Right lobe of liver (tissue), 6 donors: ENCODE results near the gene RNF223. TPM values are rescaled to one million over a fixed set of nuclear protein-coding genes. Genes with fewer than 3 reads are reported as not detected.
"Not testable (repeated sequence)": the region's sequence is repeated elsewhere in the genome, so short reads cannot be mapped to it uniquely, and the experiment has no call there.

Experiments used
- ATAC-seq, 4 donors: fragments of 200-7000 bp; cut with Tn5 transposase; one replicate each; pipeline ENCODE4 v1.9.1; 2020; ENCODE audit warnings: mild to moderate bottlenecking in 4 of 4, moderate library complexity in 4 of 4
- DNase-seq, 3 donors: peaks; one replicate each; pipeline ENCODE4 v3.0.0-alpha.2; 2020
- H3K27ac ChIP-seq, 3 donors: fragments of 200-600 bp; one replicate each; pipeline ENCODE4 v1.8.0; 2022
- H3K27me3 ChIP-seq, 2 donors: fragments of 200-600 bp; one replicate each; pipeline ENCODE4 v1.8.0; 2022
- H3K36me3 ChIP-seq, 4 donors: fragments of 200-600 bp; sonication (generic) in 1 of 4; one replicate each; pipeline versions ENCODE4 v1.5.1 to v1.8.0; 2017 to 2022; ENCODE audit warnings: control low read depth in 1 of 4
- H3K4me1 ChIP-seq, 4 donors: fragments of 200-600 bp; sonication (generic) in 1 of 4; one replicate each; pipeline versions ENCODE4 v1.5.1 to v1.8.0; 2017 to 2022; ENCODE audit warnings: control low read depth in 1 of 4
- H3K4me3 ChIP-seq, 3 donors: fragments of 200-600 bp; one replicate each; pipeline ENCODE4 v1.8.0; 2022
- H3K9me3 ChIP-seq, 4 donors: fragments of 200-600 bp; sonication (generic) in 1 of 4; one replicate each; pipeline versions ENCODE4 v1.5.1 to v1.8.0; 2017 to 2022; ENCODE audit warnings: control low read depth in 1 of 4
- CTCF ChIP-seq, 4 donors: fragments of 200-600 bp in 3 of 4; fragments of 450-650 bp in 1 of 4; IDR thresholded peaks; one replicate each; pipeline versions ENCODE4 v1.5.1 to v1.8.0; 2016 to 2022; ENCODE audit warnings: antibody characterized with exemption in 4 of 4, mild to moderate bottlenecking in 2 of 4
- POLR2A ChIP-seq: fragments of 450-650 bp; IDR thresholded peaks from one replicate; pipeline ENCODE4 v1.6.1; 2017; ENCODE audit warnings: antibody characterized with exemption, mild to moderate bottlenecking
- WGBS: methylation state at CpG from one replicate; pipeline ENCODE4 v1.1.6; 2018; ENCODE audit warnings: low coverage, low lambda C conversion rate; ENCODE audit not compliant: insufficient coverage; ENCODE audit errors: missing lambda C conversion rate; 5-methylcytosine and 5-hydroxymethylcytosine counted together
- intact Hi-C, 2 donors: fragments of 100-400 bp; cut with DNase I; formaldehyde crosslinking; loops; one replicate each; pipeline versions ENCODE4 v1.11.2 to v1.14.1; 2022
- total RNA-seq, 6 experiments: library from RNA; depleted of rRNA in 2 of 6; stranded (reverse); fragments of >200 nt in 2 of 6; fragmentation: NEBNext Ultra II Directional in 3 of 6; extraction: Animal tissue kit (Norgen Biotek cat#: 25700) in 3 of 6; gene quantifications; one replicate each; pipeline versions ENCODE4 v1.1.0 to v1.2.4, GENCODE V29; 2016 to 2023
- donor health status: DM: no; HTN: yes; CAD: no.
- donor health status: DM: no; HTN: no; CAD: no.
- donor health status: DM: no; HTN: no; CAD: no.
- donor health status: DM: no; HTN: yes; CAD: no.
- donor health status: DM: no; HTN: yes; CAD: no.

RNF223 gene
- total RNA-seq, 6 experiments from 2014 or later, result not detected

DNA sequence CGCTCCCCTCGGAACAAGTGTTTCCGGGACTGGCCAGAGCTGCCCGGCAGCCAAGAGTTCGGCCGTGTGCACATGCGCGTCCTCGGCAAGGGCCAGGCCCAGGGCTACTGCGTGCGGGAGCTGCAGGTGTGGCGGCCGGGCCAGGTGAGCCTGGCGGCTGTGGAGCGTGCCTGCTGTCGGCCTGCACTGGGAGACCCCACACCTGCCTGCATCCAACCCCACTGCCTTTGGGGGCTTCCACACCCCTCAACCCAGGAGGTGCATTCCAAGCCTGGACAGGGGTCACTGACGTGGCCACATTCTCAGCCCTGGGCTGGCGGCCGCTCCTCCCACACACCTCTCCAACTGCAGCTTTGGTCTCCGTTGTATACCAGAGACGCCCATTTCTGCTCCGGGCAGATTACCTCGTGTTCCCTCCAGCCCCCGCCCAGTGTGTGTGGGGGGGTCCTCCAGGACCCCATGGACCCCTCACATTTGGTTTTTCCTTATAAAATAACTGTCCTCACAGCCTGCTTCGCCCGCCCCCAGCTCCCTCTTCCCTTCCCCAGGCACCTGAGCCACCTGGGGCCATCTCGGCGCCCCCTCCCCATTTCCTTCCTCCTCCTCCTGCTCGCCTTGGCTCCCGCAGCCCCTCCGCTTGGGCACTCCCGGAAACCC is 6.1 kb downstream of the RNF223 start:
- intact Hi-C loops, result loop anchor here in 1 of 2 donors (10.0 kb wide), 1 partner anchor 83 kb away; the partner anchor contains the start of gene PERM1

DNA sequence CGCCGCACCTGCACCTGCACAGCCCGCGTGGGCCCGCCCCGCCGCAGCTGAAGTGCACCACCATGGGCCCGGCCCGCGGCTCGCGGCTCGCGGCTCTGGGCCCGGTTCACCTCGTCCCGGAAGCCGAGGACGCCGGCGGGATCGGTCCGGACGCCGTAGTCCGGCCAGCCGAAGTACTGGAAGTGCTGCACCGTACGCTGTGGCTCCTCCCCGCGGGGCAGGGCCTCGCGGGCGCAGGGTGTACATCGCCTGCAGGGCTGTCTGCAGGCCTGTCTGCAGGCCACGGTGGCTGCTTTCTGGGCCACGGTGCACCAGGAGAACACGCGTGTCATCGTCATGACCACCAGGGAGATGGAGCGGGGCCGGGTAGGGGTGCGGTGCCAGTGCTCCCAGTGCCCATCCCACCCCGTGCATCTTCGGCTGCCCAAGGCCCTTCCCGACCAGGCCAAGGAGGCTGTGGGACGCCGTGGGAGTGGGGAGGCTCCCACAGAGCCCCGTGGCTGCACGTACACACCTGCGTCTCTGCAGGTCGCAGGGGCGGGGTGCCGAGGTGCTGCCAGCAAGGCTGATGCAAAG is 6.7 kb downstream of the RNF223 start:
- no peak for ATAC-seq
- no peaks in the 10 kb centered on the region for H3K36me3 ChIP-seq
- no peak overlapping the region for H3K27ac ChIP-seq
- no peaks in the 10 kb centered on the region for H3K9me3 ChIP-seq
- intact Hi-C loops, result loop anchor here in 1 of 2 donors (10.0 kb wide), 1 partner anchor 83 kb away; the partner anchor contains the start of gene PERM1
- H3K4me1 ChIP-seq, result peaks cover 0 to 6% (median 3%) of the 10 kb centered on the region in 4 donors
- no peak overlapping the region for H3K4me3 ChIP-seq
- H3K27me3 ChIP-seq, result no peaks in the 10 kb centered on the region
- TF ChIP-seq POLR2A (no peak), CTCF (IDR thresholded peaks at IDR 0.05) (no peak)
- 74% methylated on average over 6 of the region's 54 CpGs for WGBS
- DNase-seq, result no peak

More for the DNA sequence above, 6.1 kb downstream of the RNF223 start:
- TF ChIP-seq CTCF (IDR thresholded peaks at IDR 0.05) (no peak), POLR2A (no peak)
- Histone ChIP-seq H3K9me3 (no peaks in the 10 kb centered on the region), H3K4me1 (peaks cover 0 to 6% (median 3%) of the 10 kb centered on the region in 4 donors), H3K4me3 (no peak overlapping the region), H3K27me3 (no peaks in the 10 kb centered on the region), H3K36me3 (no peaks in the 10 kb centered on the region), H3K27ac (no peak overlapping the region)
- DNase-seq (no peak), ATAC-seq (no peak)
- 22% methylated on average over 13 of the region's 32 CpGs for WGBS

DNA sequence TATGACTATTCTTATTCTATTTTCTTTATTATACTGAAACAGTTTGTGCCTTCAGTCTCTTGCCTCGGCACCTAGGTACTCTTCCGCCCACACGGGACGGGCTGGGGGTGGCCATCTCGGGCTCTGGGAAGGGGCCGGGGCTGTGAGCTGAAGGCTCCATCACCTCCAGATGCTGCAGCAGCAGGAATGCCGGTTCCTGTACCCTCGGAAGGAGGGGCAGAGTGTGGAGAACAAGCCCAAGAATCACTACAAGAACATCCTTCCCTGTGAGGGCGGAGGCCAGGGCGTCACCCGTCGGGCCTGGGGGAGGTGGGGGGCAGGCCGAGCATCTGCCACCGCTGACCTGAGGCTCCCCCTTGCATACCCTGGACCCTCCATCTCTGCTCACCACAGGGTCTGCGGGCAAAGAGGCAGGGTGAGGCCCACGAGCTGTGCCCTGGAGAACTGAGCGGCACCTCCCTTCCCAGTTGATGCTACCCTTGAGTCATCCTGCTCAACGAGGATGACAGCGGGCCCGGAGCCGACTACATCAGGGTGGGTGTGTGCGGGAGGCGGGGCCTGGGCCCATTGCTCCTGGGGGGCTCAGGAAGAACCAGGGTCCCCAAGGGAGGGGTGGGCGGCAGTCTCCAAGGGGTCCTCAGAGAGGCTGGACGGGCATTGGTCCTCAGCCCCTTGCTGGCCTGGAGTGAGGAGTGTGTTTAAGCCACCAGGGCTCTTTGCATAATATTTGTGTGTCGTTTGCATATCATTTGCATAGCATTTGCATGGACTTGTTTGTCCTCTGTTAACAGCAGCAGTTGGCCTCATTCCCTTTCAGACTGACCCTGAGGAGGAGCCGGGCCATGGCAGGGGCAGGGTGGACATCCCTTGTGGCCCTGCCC is 7.5 kb downstream of the RNF223 start:
- intact Hi-C loops, result loop anchor here in 1 of 2 donors (10.0 kb wide), 1 partner anchor 82 kb away; the partner anchor contains the start of gene PERM1
- Histone ChIP-seq H3K9me3 (no peaks in the 10 kb centered on the region), H3K27me3 (peaks cover 0 to under 1% of the 10 kb centered on the region in 2 donors), H3K4me3 (no peak overlapping the region), H3K4me1 (peaks cover 0 to 6% (median 3%) of the 10 kb centered on the region in 4 donors), H3K36me3 (no peaks in the 10 kb centered on the region), H3K27ac (no peak overlapping the region)
- DNase-seq (no peak), ATAC-seq (no peak)
- TF ChIP-seq CTCF (IDR thresholded peaks at IDR 0.05), result no peak
- TF ChIP-seq POLR2A, result no peak
- WGBS, result 43% methylated on average over 10 of the region's 27 CpGs

DNA sequence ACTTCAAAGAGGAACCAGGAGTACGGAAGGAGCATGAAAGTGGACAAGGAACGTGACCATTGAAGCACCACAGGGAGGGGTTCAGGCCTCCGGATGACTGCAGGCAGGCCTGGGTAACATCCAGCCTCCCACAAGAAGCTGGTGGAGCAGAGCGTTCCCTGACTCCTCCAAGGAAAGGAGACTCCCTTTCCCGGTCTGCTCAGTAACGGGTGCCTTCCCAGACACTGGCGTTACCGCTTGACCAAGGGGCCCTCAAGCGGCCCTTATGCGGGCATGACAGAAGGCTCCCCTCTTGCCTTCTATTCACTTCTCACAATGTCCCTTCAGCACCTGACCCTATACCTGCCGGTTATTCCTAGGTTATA is 8.2 kb downstream of the RNF223 start:
- H3K9me3 ChIP-seq, H3K4me3 ChIP-seq, H3K27me3 ChIP-seq, DNase-seq, ATAC-seq, H3K4me1 ChIP-seq, H3K36me3 ChIP-seq, H3K27ac ChIP-seq: not testable (repeated sequence)
- 66% methylated on average over 8 of the region's 11 CpGs for WGBS
- intact Hi-C loops, result loop anchor here (2.0 to 10.0 kb wide), 2 partner anchors 81 to 83 kb away; partner anchors contain the start of gene PERM1 (in 2 of the 2)
